GM12872 (cell line): ENCODE data around the gene RASGRP4.

Experiments
- CTCF ChIP-seq: IDR thresholded peaks from 3 replicates; pipeline ENCODE4 v1.5.1; 2011; ENCODE audit warnings: low read depth, mild to moderate bottlenecking, low read length, moderate library complexity; ENCODE audit not compliant: insufficient read depth

The RASGRP4 gene

DNA sequence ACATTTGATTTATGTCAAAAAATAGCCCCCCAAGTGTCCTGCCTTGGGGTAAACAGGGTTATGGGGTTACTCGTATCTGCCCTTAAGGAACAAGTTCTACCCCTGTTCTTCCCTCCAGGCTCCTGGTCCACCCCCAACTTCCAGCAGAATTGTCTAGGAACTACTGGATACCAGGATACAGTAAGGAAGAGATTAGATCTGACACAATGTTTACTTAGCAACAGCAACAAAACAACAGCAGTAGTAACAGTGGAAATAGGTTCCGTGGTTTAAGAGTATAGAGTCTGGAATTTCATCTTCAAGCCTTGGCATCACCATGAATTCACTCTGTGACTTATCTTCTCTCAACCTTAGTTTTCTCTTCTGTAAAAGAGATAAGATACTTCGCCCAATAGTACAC lies 24.9 kb downstream of the RASGRP4 start:
- no peak for TF ChIP-seq CTCF

DNA sequence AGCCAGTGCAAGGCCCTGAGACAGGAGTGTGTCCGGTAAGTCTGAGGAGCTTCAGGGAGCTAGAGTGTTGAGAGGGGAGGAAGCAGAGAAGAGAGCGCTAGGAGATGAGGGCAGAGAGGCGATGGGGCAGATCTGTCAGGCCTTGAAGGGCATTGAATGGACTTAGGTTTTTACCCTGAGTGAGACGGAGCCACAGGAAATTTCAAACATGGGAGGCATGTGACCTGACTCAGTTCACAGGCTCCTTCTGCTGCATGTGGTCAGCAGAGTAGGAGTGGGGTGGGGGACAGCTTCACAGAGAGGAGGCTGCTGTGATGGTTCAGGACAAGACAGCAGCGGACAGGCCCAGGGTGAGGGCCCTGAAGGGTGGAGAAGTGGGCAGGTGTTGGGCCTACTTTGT lies 25.7 kb downstream of the RASGRP4 start:
- TF ChIP-seq CTCF = no peak

- TF ChIP-seq CTCF = no peak
Observed at GRCh38 chr19:38399537-38399936, 26.5 kb downstream of the RASGRP4 start.

DNA sequence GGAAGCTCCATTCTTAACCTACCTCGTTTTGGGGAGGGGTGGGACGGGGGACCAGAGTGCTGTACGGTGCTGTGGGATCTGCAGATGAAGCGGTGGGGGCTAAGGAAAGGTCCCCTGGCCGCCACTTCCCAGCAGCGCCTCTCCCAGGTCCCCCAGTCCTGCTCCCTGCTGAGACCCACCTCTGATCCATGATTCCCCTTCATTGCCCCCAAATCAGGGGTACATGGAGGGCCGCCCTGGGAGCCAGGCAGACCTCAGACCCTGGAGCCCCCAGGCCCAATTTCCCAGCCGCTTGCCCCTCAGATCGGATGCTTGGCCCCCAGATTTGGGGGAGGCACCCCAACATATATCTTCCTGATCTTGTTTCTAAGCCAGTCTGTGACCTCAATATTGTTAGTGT lies 26.9 kb downstream of the RASGRP4 start:
- no peak for TF ChIP-seq CTCF

DNA sequence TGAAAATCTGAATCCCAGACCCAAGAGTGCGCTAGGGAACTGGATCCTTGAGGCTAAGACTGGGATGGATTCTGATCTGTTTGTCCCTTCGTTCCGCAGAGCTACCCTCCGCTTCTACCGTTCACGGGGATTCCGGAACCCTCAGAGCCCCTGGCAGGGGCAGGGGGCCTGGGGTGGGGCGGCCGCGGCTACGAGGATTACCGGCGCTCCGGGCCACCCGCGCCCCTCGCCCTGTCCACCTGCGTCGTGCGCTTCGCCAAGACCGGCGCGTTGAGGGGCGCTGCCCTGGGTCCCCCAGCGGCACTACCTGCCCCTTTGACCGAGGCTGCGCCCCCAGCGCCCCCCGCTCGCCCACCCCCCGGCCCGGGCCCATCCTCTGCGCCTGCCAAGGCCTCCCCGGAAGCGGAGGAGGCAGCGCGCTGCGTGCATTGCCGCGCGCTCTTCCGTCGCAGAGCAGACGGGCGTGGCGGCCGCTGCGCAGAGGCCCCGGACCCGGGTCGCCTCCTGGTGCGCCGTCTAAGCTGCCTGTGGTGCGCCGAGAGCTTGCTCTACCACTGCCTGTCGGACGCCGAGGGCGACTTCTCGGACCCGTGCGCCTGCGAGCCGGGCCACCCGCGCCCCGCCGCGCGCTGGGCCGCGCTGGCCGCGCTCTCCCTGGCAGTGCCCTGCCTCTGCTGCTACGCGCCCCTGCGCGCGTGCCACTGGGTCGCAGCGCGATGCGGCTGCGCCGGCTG lies 30.5 kb downstream of the RASGRP4 start:
- no peak for TF ChIP-seq CTCF

GRCh38 chr19:38394488-38394887 lies 31.5 kb downstream of the RASGRP4 start:
- TF ChIP-seq CTCF = no peak

DNA sequence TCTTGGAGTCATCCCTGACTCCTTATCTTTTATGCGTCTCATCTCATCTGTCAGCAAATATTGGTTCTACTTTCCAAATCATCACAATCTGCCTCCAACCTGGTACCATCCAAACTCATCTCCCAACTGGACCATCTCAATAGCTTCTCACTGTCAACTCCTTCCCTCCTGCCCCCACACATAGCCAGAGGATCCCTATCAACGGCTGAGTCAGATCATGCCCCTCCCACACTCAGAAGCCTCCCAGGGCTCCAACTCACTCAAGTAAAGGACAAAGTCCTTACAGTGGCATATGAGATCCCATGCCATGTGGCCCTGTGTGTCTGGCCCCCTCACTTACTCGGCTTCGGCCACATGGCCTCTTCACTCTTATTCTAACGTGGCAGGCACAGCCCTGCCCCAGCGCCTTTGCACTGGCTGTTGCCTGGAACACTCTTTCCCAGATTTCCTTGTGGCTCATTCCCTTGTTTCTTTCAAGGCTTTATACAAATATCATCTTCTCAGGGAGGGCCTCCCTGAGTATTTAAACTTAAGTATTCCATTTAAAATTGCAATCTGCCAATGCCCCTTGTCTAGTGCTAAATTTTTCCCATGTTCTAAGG lies 33.2 kb downstream of the RASGRP4 start:
- no peak for TF ChIP-seq CTCF
